IMR-90 (cell line): ENCODE data around the gene ZMYND10. TPM values are rescaled to one million over a fixed set of nuclear protein-coding genes. Genes with fewer than 3 reads are reported as not detected.
A peak's percentile ranks its signal among the peaks of the same experiment; 100 is the strongest.

ENCODE experiments used
- ATAC-seq: fragments of 200-7000 bp; cut with Tn5 transposase; 2 replicates; pipeline ENCODE4 v1.9.1; 2020; ENCODE audit warnings: low read depth, mild to moderate bottlenecking, moderate library complexity
- BruUV-seq: library from RNA; stranded (reverse); fragments of 400-500 nt; replicated peaks from 2 replicates; lab custom pipeline; 2021; lab: Mats Ljungman, UMichigan
- CTCF ChIA-PET: fragments of 300-600 bp; formaldehyde crosslinking; extraction: SDS; loops from one replicate; lab custom pipeline; 2021; ENCODE audit warnings: antibody characterized with exemption; lab: Yijun Ruan, JAX
- POLR2A ChIA-PET: fragments of 300-600 bp; sonication (Branson Sonifier 250); formaldehyde crosslinking; loops from one replicate; lab custom pipeline; 2022; ENCODE audit warnings: antibody characterized with exemption; ENCODE audit not compliant: unreplicated experiment; lab: Charles Lee
- DNase-seq: peaks from one replicate; pipeline ENCODE4 v3.0.0; 2013
- H2AFZ ChIP-seq: replicated peaks from 2 replicates; pipeline ENCODE3; 2013; ENCODE audit warnings: low read length, mild to moderate bottlenecking; ENCODE audit not compliant: poor library complexity
- H2AK5ac ChIP-seq: 2 replicates; pipeline ENCODE4 v1.6.1; 2013; ENCODE audit warnings: low read depth, low read length, inconsistent platforms
- H2AK9ac ChIP-seq: replicated peaks from 2 replicates; pipeline ENCODE3; 2013; ENCODE audit warnings: mild to moderate bottlenecking, low read depth, low read length, moderate library complexity; ENCODE audit not compliant: poor library complexity
- H2BK120ac ChIP-seq: 2 replicates; pipeline ENCODE4 v1.6.1; 2013; ENCODE audit warnings: low read depth, low read length, inconsistent platforms
- H2BK15ac ChIP-seq: 3 replicates; pipeline ENCODE4 v1.6.1; 2013; ENCODE audit warnings: low read depth, low read length, inconsistent platforms
- H2BK20ac ChIP-seq: 2 replicates; pipeline ENCODE4 v1.6.1; 2013; ENCODE audit warnings: low read depth, mild to moderate bottlenecking, inconsistent platforms, low read length, moderate library complexity
- H2BK5ac ChIP-seq: 2 replicates; pipeline ENCODE4 v1.6.1; 2013; ENCODE audit warnings: mild to moderate bottlenecking, low read depth, low read length, inconsistent platforms; ENCODE audit not compliant: poor library complexity, severe bottlenecking
- H3K14ac ChIP-seq: replicated peaks from 2 replicates; pipeline ENCODE4 v1.6.1; 2013; ENCODE audit warnings: low read depth, low read length, inconsistent platforms
- H3K18ac ChIP-seq: 2 replicates; pipeline ENCODE4 v1.6.1; 2013; ENCODE audit warnings: low read depth, low read length, control low read depth
- H3K23ac ChIP-seq: 2 replicates; pipeline ENCODE4 v1.6.1; 2013; ENCODE audit warnings: low read depth, low read length, inconsistent platforms
- H3K27ac ChIP-seq: 2 replicates; pipeline ENCODE4 v1.5.1; 2013; ENCODE audit warnings: mild to moderate bottlenecking, control low read depth, low read length; ENCODE audit not compliant: insufficient read depth
- H3K27me3 ChIP-seq: 2 replicates; pipeline ENCODE4 v1.6.1; 2013; ENCODE audit warnings: low read length; ENCODE audit not compliant: control insufficient read depth, insufficient read depth
- H3K36me3 ChIP-seq: 2 replicates; pipeline ENCODE4 v1.6.1; 2013; ENCODE audit warnings: low read length, mixed read lengths; ENCODE audit not compliant: control insufficient read depth, insufficient read depth
- H3K4ac ChIP-seq: 2 replicates; pipeline ENCODE4 v1.6.1; 2013; ENCODE audit warnings: low read depth, low read length, inconsistent platforms
- H3K4me1 ChIP-seq: 2 replicates; pipeline ENCODE4 v1.6.1; 2013; ENCODE audit warnings: low read length, mixed read lengths; ENCODE audit not compliant: control insufficient read depth, insufficient read depth
- H3K4me2 ChIP-seq: 2 replicates; pipeline ENCODE4 v1.6.1; 2013; ENCODE audit warnings: low read depth, mild to moderate bottlenecking, control low read depth, low read length, moderate library complexity
- H3K4me3 ChIP-seq: 2 replicates; pipeline ENCODE4 v1.5.1; 2013; ENCODE audit warnings: low read depth, mild to moderate bottlenecking, control low read depth, low read length, moderate library complexity; ENCODE audit not compliant: insufficient read depth
- H3K56ac ChIP-seq: 2 replicates; pipeline ENCODE4 v1.6.1; 2013; ENCODE audit warnings: low read length, inconsistent platforms; ENCODE audit not compliant: insufficient read depth; ENCODE audit errors: extremely low read depth
- H3K79me1 ChIP-seq, 2 experiments: 2 replicates each; pipeline ENCODE4 v1.6.1; 2013; ENCODE audit warnings: low read length in 2 of 2, inconsistent platforms in 1 of 2, low read depth in 1 of 2
- H3K9ac ChIP-seq: 2 replicates; pipeline ENCODE4 v1.6.1; 2013; ENCODE audit warnings: low read depth, low read length, control low read depth
- H3K9me1 ChIP-seq: 2 replicates; pipeline ENCODE4 v1.6.1; 2013; ENCODE audit warnings: low read length, inconsistent platforms; ENCODE audit not compliant: insufficient read depth
- H3K9me3 ChIP-seq: 2 replicates; pipeline ENCODE4 v1.6.1; 2013; ENCODE audit warnings: low read length; ENCODE audit not compliant: control insufficient read depth, insufficient read depth
- H4K20me1 ChIP-seq: 2 replicates; pipeline ENCODE4 v1.6.1; 2013; ENCODE audit warnings: low read length, inconsistent platforms; ENCODE audit not compliant: insufficient read depth
- H4K5ac ChIP-seq: 2 replicates; pipeline ENCODE4 v1.6.1; 2013; ENCODE audit warnings: mild to moderate bottlenecking, low read depth, low read length, control low read depth
- H4K8ac ChIP-seq, 2 experiments: 2 replicates each; pipeline ENCODE4 v1.6.1; 2013; ENCODE audit warnings: low read depth in 2 of 2, low read length in 2 of 2, control low read depth in 1 of 2, inconsistent platforms in 1 of 2
- H4K91ac ChIP-seq: 2 replicates; pipeline ENCODE4 v1.6.1; 2013; ENCODE audit warnings: low read depth, low read length, inconsistent platforms; ENCODE audit not compliant: insufficient read depth
- MXI1 ChIP-seq: IDR thresholded peaks from 2 replicates; pipeline ENCODE4 v1.6.1; 2012; ENCODE audit warnings: low read depth, mild to moderate bottlenecking, low read length, moderate library complexity, borderline replicate concordance
- WGBS, 2 experiments: methylation state at CpG; one replicate each; pipeline versions ENCODE4 v1.1.5 to v1.1.7; 2013; ENCODE audit warnings: missing lambda C conversion rate in 2 of 2; ENCODE audit not compliant: insufficient read length in 1 of 2; ENCODE audit errors: extremely low coverage in 2 of 2; 5-methylcytosine and 5-hydroxymethylcytosine counted together
- dilution Hi-C: fragments of 300-500 bp; cut with HindIII; formaldehyde crosslinking; loops from one replicate; pipeline ENCODE4 v1.14.3; 2018; ENCODE audit warnings: low sequenced_read_pairs; ENCODE audit not compliant: unreplicated experiment
- in situ Hi-C: fragments of 300-500 bp; cut with MboI; formaldehyde crosslinking; loops from 3 replicates; pipeline ENCODE4 v1.14.3; 2019; ENCODE audit warnings: low sequenced_read_pairs, inconsistent platforms, mixed read lengths
- intact Hi-C: fragments of 100-400 bp; cut with micrococcal nuclease; formaldehyde crosslinking; loops from 2 replicates; pipeline ENCODE4 v1.10.0; 2022
- polyA plus RNA-seq, 3 experiments: library from polyadenylated mRNA; depleted of rRNA; stranded (reverse); fragments of >200 nt; gene quantifications; 2 replicates each; pipeline ENCODE4 v1.2.3, GENCODE V29; 2012; ENCODE audit warnings: low replicate concordance in 1 of 3
- total RNA-seq: library from RNA; depleted of rRNA; stranded (reverse); fragments of >200 nt; gene quantifications from 2 replicates; pipeline ENCODE4 v1.2.3, GENCODE V29; 2012

The ZMYND10 gene
- total and polyA plus RNA-seq, 2 of the 4 experiments (the other 2 are of a cell fraction), result 1.1 to 1.4 TPM

GRCh38 chr3:50351323-50351697, 5.8 kb upstream of the ZMYND10 start:
- WGBS, 2 experiments, result 59% methylated on average over 8 of the region's 11 CpGs; no CpG with 5 or more reads in 1 of the 2 experiments
- Histone ChIP-seq H2BK20ac (no peak overlapping the region), H2AK5ac (peak overlapping the region; percentile 72), H3K9me1 (peaks cover 10% of the 10 kb centered on the region; the same call in 1 of the 2 replicates), H3K27me3 (no peaks in the 10 kb centered on the region), H3K9me3 (no peaks in the 10 kb centered on the region), H4K20me1 (peaks cover 29% of the 10 kb centered on the region), H2AK9ac (peak overlapping the region; percentile 46), H4K8ac (peak overlapping the region; percentile 72 to 76), H4K91ac (peak overlapping the region; percentile 19; the same call in 1 of the 2 replicates), H3K9ac (peak overlapping the region; percentile 32; the same call in 1 of the 2 replicates), H2BK15ac (no peak overlapping the region), H4K5ac (peak overlapping the region; percentile 17; the same call in 1 of the 2 replicates), H3K4me1 (peaks cover 17% of the 10 kb centered on the region), H3K79me1 (peaks cover 23 to 54% of the 10 kb centered on the region in 2 experiments), H3K4me2 (peak overlapping the region; percentile 91), H3K4ac (peak overlapping the region; percentile 46), H2BK5ac (no peak overlapping the region), H3K27ac (no peak overlapping the region; the same call in 1 of the 2 replicates), H3K4me3 (peak overlapping the region; percentile 73), H3K14ac (peak overlapping the region; percentile 43; the same call in 1 of the 2 replicates), H3K18ac (no peak overlapping the region), H3K36me3 (peaks cover 37% of the 10 kb centered on the region), H3K56ac (no peak overlapping the region), H3K23ac (no peak overlapping the region), H2BK120ac (no peak overlapping the region), H2AFZ (peak overlapping the region; percentile 93)
- in situ Hi-C loops, result no loop called here
- ATAC-seq (no peak), DNase-seq (no peak)
- ChIA-PET CTCF (no interaction called here), POLR2A (no interaction called here)
- intact Hi-C loops, result no loop called here
- no TSS peak for BruUV-seq
- dilution Hi-C loops, result no loop called here
- no peak for TF ChIP-seq MXI1
